Measurements from ENCODE around the gene HINT3.
"Not testable (repeated sequence)": the region's sequence is repeated elsewhere in the genome, so short reads cannot be mapped to it uniquely, and the experiment has no call there.

Gene HINT3

GRCh38 chr6:125943528-125944433, 12.8 kb upstream of the HINT3 start:
- in situ Hi-C loops (cut with HindIII; ENCODE audit: low pct_unique_long_range_greater_than_20kb, low sequenced_read_pairs), result no loop called here
- no peak for TF ChIP-seq JUND (IDR thresholded peaks at IDR 0.05; ENCODE audit: low read depth)
- DNase-seq (ENCODE audit: low read depth in 1 of 2, low spot score in 1 of 2), result no peak

- peak in 1 of 2 experiments; percentile 23 for DNase-seq (ENCODE audit: low read depth in 1 of 2, low spot score in 1 of 2)
- in situ Hi-C loops (cut with HindIII; ENCODE audit: low pct_unique_long_range_greater_than_20kb, low sequenced_read_pairs), result no loop called here
- TF ChIP-seq JUND (IDR thresholded peaks at IDR 0.05; ENCODE audit: low read depth), result no peak
Observed at GRCh38 chr6:125944434-125944816, 12.1 kb upstream of the HINT3 start.

- DNase-seq (ENCODE audit: low read depth in 1 of 2, low spot score in 1 of 2), result no peak
- in situ Hi-C loops (cut with HindIII; ENCODE audit: low pct_unique_long_range_greater_than_20kb, low sequenced_read_pairs), result no loop called here
- TF ChIP-seq JUND (IDR thresholded peaks at IDR 0.05; ENCODE audit: low read depth), result no peak
Observed at GRCh38 chr6:125944896-125945295, 11.7 kb upstream of the HINT3 start.

GRCh38 chr6:125945378-125946141, 11.0 kb upstream of the HINT3 start:
- TF ChIP-seq JUND (IDR thresholded peaks at IDR 0.05; ENCODE audit: low read depth), result no peak
- in situ Hi-C loops (cut with HindIII; ENCODE audit: low pct_unique_long_range_greater_than_20kb, low sequenced_read_pairs), result no loop called here
- DNase-seq (ENCODE audit: low read depth in 1 of 2, low spot score in 1 of 2), result no peak

GRCh38 chr6:125947615-125948014, 9.0 kb upstream of the HINT3 start:
- no peak for DNase-seq (ENCODE audit: low read depth in 1 of 2, low spot score in 1 of 2)
- in situ Hi-C loops (cut with HindIII; ENCODE audit: low pct_unique_long_range_greater_than_20kb, low sequenced_read_pairs), result no loop called here
- no peak for TF ChIP-seq JUND (IDR thresholded peaks at IDR 0.05; ENCODE audit: low read depth)

- DNase-seq (ENCODE audit: low read depth in 1 of 2, low spot score in 1 of 2), result no peak
- in situ Hi-C loops (cut with HindIII; ENCODE audit: low pct_unique_long_range_greater_than_20kb, low sequenced_read_pairs), result no loop called here
- no peak for TF ChIP-seq JUND (IDR thresholded peaks at IDR 0.05; ENCODE audit: low read depth)
Observed at GRCh38 chr6:125948455-125948854, 8.1 kb upstream of the HINT3 start.

- TF ChIP-seq JUND (IDR thresholded peaks at IDR 0.05; ENCODE audit: low read depth), result no peak
- in situ Hi-C loops (cut with HindIII; ENCODE audit: low pct_unique_long_range_greater_than_20kb, low sequenced_read_pairs), result no loop called here
- no peak for DNase-seq (ENCODE audit: low read depth in 1 of 2, low spot score in 1 of 2)
Observed at GRCh38 chr6:125949069-125949468, 7.5 kb upstream of the HINT3 start.

GRCh38 chr6:125950293-125950692, 6.3 kb upstream of the HINT3 start:
- in situ Hi-C loops (cut with HindIII; ENCODE audit: low pct_unique_long_range_greater_than_20kb, low sequenced_read_pairs), result no loop called here
- DNase-seq (ENCODE audit: low read depth in 1 of 2, low spot score in 1 of 2), result no peak
- no peak for TF ChIP-seq JUND (IDR thresholded peaks at IDR 0.05; ENCODE audit: low read depth)

- in situ Hi-C loops (cut with HindIII; ENCODE audit: low pct_unique_long_range_greater_than_20kb, low sequenced_read_pairs); DNase-seq (ENCODE audit: low read depth in 1 of 2, low spot score in 1 of 2): not testable (repeated sequence)
Observed at GRCh38 chr6:125950716-125951115, 5.9 kb upstream of the HINT3 start.

- in situ Hi-C loops (cut with HindIII; ENCODE audit: low pct_unique_long_range_greater_than_20kb, low sequenced_read_pairs), result no loop called here
- TF ChIP-seq JUND (IDR thresholded peaks at IDR 0.05; ENCODE audit: low read depth), result no peak
- no peak for DNase-seq (ENCODE audit: low read depth in 1 of 2, low spot score in 1 of 2)
Observed at GRCh38 chr6:125951323-125951722, 5.2 kb upstream of the HINT3 start.

- no peak for TF ChIP-seq JUND (IDR thresholded peaks at IDR 0.05; ENCODE audit: low read depth)
- DNase-seq (ENCODE audit: low read depth in 1 of 2, low spot score in 1 of 2), result peak in 1 of 2 experiments; percentile 12
- in situ Hi-C loops (cut with HindIII; ENCODE audit: low pct_unique_long_range_greater_than_20kb, low sequenced_read_pairs), result no loop called here
Observed at GRCh38 chr6:125952764-125953501, 3.6 kb upstream of the HINT3 start.

- no peak for TF ChIP-seq JUND (IDR thresholded peaks at IDR 0.05; ENCODE audit: low read depth)
- DNase-seq (ENCODE audit: low read depth in 1 of 2, low spot score in 1 of 2), result peak in 1 of 2 experiments; percentile 57
- in situ Hi-C loops (cut with HindIII; ENCODE audit: low pct_unique_long_range_greater_than_20kb, low sequenced_read_pairs), result no loop called here
Observed at GRCh38 chr6:125953502-125953875, 3.1 kb upstream of the HINT3 start.

Data from T47D (cell line).